Measurements from ENCODE around the gene UNC93B1.
A peak's percentile ranks its signal among the peaks of the same experiment; 100 is the strongest.

The UNC93B1 gene

GRCh38 chr11:68017980-68018729, 14.3 kb upstream of the UNC93B1 start:
- H2AFZ ChIP-seq (ENCODE audit: low read length), result no peak overlapping the region
- H2BK120ac ChIP-seq (ENCODE audit: low read depth, low read length), result no peak overlapping the region
- peak overlapping the region; percentile 21 for H2BK5ac ChIP-seq (ENCODE audit: low read length)
- H3K4me3 ChIP-seq (ENCODE audit: low read length in 2 of 2), result no peak overlapping the region
- peaks cover 2% of the 10 kb centered on the region for H3K79me1 ChIP-seq (ENCODE audit: low read depth, low read length)
- H3K18ac ChIP-seq (ENCODE audit: low read length), result peak overlapping the region; percentile 84
- no peak overlapping the region for H3K27ac ChIP-seq (replicated peaks; ENCODE audit: low read length)
- H3K9me3 ChIP-seq (replicated peaks in 1 of 2; ENCODE audit: control insufficient read depth in 2 of 2, insufficient read depth in 1 of 2, low read depth in 1 of 2, low read length in 2 of 2), result no peaks in the 10 kb centered on the region
- H4K8ac ChIP-seq (ENCODE audit: low read depth, low read length), result no peak overlapping the region
- no peak for DNase-seq (ENCODE audit: low spot score)
- WGBS, 2 donors (ENCODE audit: extremely low coverage in 2 of 2, insufficient read length in 2 of 2, insufficient replicate concordance in 1 of 2), result no CpG with 5 or more reads among the region's 27 CpGs
- no peaks in the 10 kb centered on the region for H3K27me3 ChIP-seq (ENCODE audit: control insufficient read depth in 3 of 3, insufficient read depth in 3 of 3, low read depth in 1 of 3, low read length in 3 of 3)
- peaks cover 12 to 45% of the 10 kb centered on the region in 2 donors for H3K4me1 ChIP-seq (ENCODE audit: control insufficient read depth in 2 of 2, insufficient read depth in 1 of 2, low read depth in 1 of 2, low read length in 2 of 2)
- H3K14ac ChIP-seq (ENCODE audit: low read length), result peak overlapping the region; percentile 84
- H3K23ac ChIP-seq (ENCODE audit: low read depth, low read length, poor library complexity), result peak overlapping the region; percentile 17
- no peak overlapping the region for H3K4me2 ChIP-seq (ENCODE audit: insufficient read depth, low read length, poor library complexity, severe bottlenecking)
- peak overlapping the region; percentile 67 for H2BK15ac ChIP-seq (ENCODE audit: low read length)
- H3K9ac ChIP-seq (ENCODE audit: low read depth, low read length, poor library complexity), result peak overlapping the region; percentile 56
- peak overlapping the region; percentile 84 for H3K4ac ChIP-seq (ENCODE audit: low read length)
- peak overlapping the region; percentile 58 for H4K91ac ChIP-seq (ENCODE audit: low read depth, low read length, poor library complexity)
- peak overlapping the region; percentile 86 for H2AK5ac ChIP-seq (ENCODE audit: low read depth, low read length)
- peak overlapping the region; percentile 93 for H2BK12ac ChIP-seq (ENCODE audit: low read length)
- H3K36me3 ChIP-seq (replicated peaks in 1 of 2; ENCODE audit: control insufficient read depth in 2 of 2, insufficient read depth in 2 of 2, low read length in 2 of 2), result no peaks in the 10 kb centered on the region

GRCh38 chr11:68016904-68017817, 13.3 kb upstream of the UNC93B1 start:
- Histone ChIP-seq H4K8ac (ENCODE audit: low read depth, low read length) (no peak overlapping the region), H3K23ac (ENCODE audit: low read depth, low read length, poor library complexity) (no peak overlapping the region), H3K27me3 (ENCODE audit: control insufficient read depth in 3 of 3, insufficient read depth in 3 of 3, low read depth in 1 of 3, low read length in 3 of 3) (no peaks in the 10 kb centered on the region), H3K36me3 (replicated peaks in 1 of 2; ENCODE audit: control insufficient read depth in 2 of 2, insufficient read depth in 2 of 2, low read length in 2 of 2) (no peaks in the 10 kb centered on the region), H2AFZ (ENCODE audit: low read length) (no peak overlapping the region), H2BK120ac (ENCODE audit: low read depth, low read length) (no peak overlapping the region), H3K79me1 (ENCODE audit: low read depth, low read length) (peaks cover 2% of the 10 kb centered on the region), H3K27ac (replicated peaks; ENCODE audit: low read length) (no peak overlapping the region), H3K9ac (ENCODE audit: low read depth, low read length, poor library complexity) (peak overlapping the region; percentile 73), H3K14ac (ENCODE audit: low read length) (peak overlapping the region; percentile 63), H3K4me3 (ENCODE audit: low read length in 2 of 2) (no peak overlapping the region), H3K9me3 (replicated peaks in 1 of 2; ENCODE audit: control insufficient read depth in 2 of 2, insufficient read depth in 1 of 2, low read depth in 1 of 2, low read length in 2 of 2) (no peaks in the 10 kb centered on the region), H3K4ac (ENCODE audit: low read length) (no peak overlapping the region), H2BK15ac (ENCODE audit: low read length) (no peak overlapping the region), H2BK12ac (ENCODE audit: low read length) (peak overlapping the region; percentile 86), H3K18ac (ENCODE audit: low read length) (peak overlapping the region; percentile 52), H2AK5ac (ENCODE audit: low read depth, low read length) (peak overlapping the region; percentile 88), H3K4me1 (ENCODE audit: control insufficient read depth in 2 of 2, insufficient read depth in 1 of 2, low read depth in 1 of 2, low read length in 2 of 2) (peaks cover 12 to 55% of the 10 kb centered on the region in 2 donors), H3K4me2 (ENCODE audit: insufficient read depth, low read length, poor library complexity, severe bottlenecking) (no peak overlapping the region), H4K91ac (ENCODE audit: low read depth, low read length, poor library complexity) (no peak overlapping the region), H2BK5ac (ENCODE audit: low read length) (no peak overlapping the region)
- no peak for DNase-seq (ENCODE audit: low spot score)
- no CpG with 5 or more reads among the region's 16 CpGs for WGBS, 2 donors (ENCODE audit: extremely low coverage in 2 of 2, insufficient read length in 2 of 2, insufficient replicate concordance in 1 of 2)

GRCh38 chr11:68016161-68016903, 12.4 kb upstream of the UNC93B1 start:
- H2BK12ac ChIP-seq (ENCODE audit: low read length), result no peak overlapping the region
- no peak overlapping the region for H4K91ac ChIP-seq (ENCODE audit: low read depth, low read length, poor library complexity)
- no peak overlapping the region for H3K4me3 ChIP-seq (ENCODE audit: low read length in 2 of 2)
- H3K4me2 ChIP-seq (ENCODE audit: insufficient read depth, low read length, poor library complexity, severe bottlenecking), result no peak overlapping the region
- peak overlapping the region; percentile 78 for H2AK5ac ChIP-seq (ENCODE audit: low read depth, low read length)
- no peaks in the 10 kb centered on the region for H3K36me3 ChIP-seq (replicated peaks in 1 of 2; ENCODE audit: control insufficient read depth in 2 of 2, insufficient read depth in 2 of 2, low read length in 2 of 2)
- no peak overlapping the region for H3K4ac ChIP-seq (ENCODE audit: low read length)
- H2BK15ac ChIP-seq (ENCODE audit: low read length), result no peak overlapping the region
- H3K9me3 ChIP-seq (replicated peaks in 1 of 2; ENCODE audit: control insufficient read depth in 2 of 2, insufficient read depth in 1 of 2, low read depth in 1 of 2, low read length in 2 of 2), result no peaks in the 10 kb centered on the region
- H3K27me3 ChIP-seq (ENCODE audit: control insufficient read depth in 3 of 3, insufficient read depth in 3 of 3, low read depth in 1 of 3, low read length in 3 of 3), result no peaks in the 10 kb centered on the region
- peak overlapping the region; percentile 27 for H3K9ac ChIP-seq (ENCODE audit: low read depth, low read length, poor library complexity)
- H3K23ac ChIP-seq (ENCODE audit: low read depth, low read length, poor library complexity), result no peak overlapping the region
- peaks cover 2% of the 10 kb centered on the region for H3K79me1 ChIP-seq (ENCODE audit: low read depth, low read length)
- peak overlapping the region; percentile 71 for H3K18ac ChIP-seq (ENCODE audit: low read length)
- no peak overlapping the region for H3K14ac ChIP-seq (ENCODE audit: low read length)
- H3K27ac ChIP-seq (replicated peaks; ENCODE audit: low read length), result no peak overlapping the region
- WGBS, 2 donors (ENCODE audit: extremely low coverage in 2 of 2, insufficient read length in 2 of 2, insufficient replicate concordance in 1 of 2), result no CpG with 5 or more reads among the region's 13 CpGs
- no peak overlapping the region for H2AFZ ChIP-seq (ENCODE audit: low read length)
- no peak for DNase-seq (ENCODE audit: low spot score)
- no peak overlapping the region for H4K8ac ChIP-seq (ENCODE audit: low read depth, low read length)
- peaks cover 12 to 62% of the 10 kb centered on the region in 2 donors for H3K4me1 ChIP-seq (ENCODE audit: control insufficient read depth in 2 of 2, insufficient read depth in 1 of 2, low read depth in 1 of 2, low read length in 2 of 2)
- H2BK120ac ChIP-seq (ENCODE audit: low read depth, low read length), result no peak overlapping the region
- H2BK5ac ChIP-seq (ENCODE audit: low read length), result no peak overlapping the region
